Adipocyte (in vitro differentiated cells): Measurements from ENCODE around the gene NEU1.

Source experiments
- DNase-seq: peaks from one replicate; pipeline ENCODE4 v3.0.0-alpha.2; 2015; ENCODE audit warnings: low read depth
- H3K27me3 ChIP-seq: replicated peaks from 2 replicates; pipeline ENCODE4 v1.7.0; 2013; ENCODE audit warnings: mild to moderate bottlenecking, low read length, moderate library complexity; ENCODE audit not compliant: control insufficient read depth, insufficient read depth
- H3K36me3 ChIP-seq: 2 replicates; pipeline ENCODE4 v1.7.0; 2013; ENCODE audit warnings: low read length, mild to moderate bottlenecking, moderate library complexity; ENCODE audit not compliant: control insufficient read depth, insufficient read depth, severe bottlenecking
- H3K4me1 ChIP-seq: 2 replicates; pipeline ENCODE4 v1.7.0; 2013; ENCODE audit warnings: mild to moderate bottlenecking, low read length, moderate library complexity; ENCODE audit not compliant: control insufficient read depth, insufficient read depth
- H3K4me3 ChIP-seq: 2 replicates; pipeline ENCODE4 v1.7.0; 2013; ENCODE audit warnings: mild to moderate bottlenecking, low read length, moderate library complexity
- H3K9ac ChIP-seq: 2 replicates; pipeline ENCODE4 v1.7.0; 2013; ENCODE audit warnings: mild to moderate bottlenecking, low read length, moderate library complexity
- H3K9me3 ChIP-seq: 2 replicates; pipeline ENCODE4 v1.7.0; 2013; ENCODE audit warnings: mild to moderate bottlenecking, low read length, moderate library complexity; ENCODE audit not compliant: control insufficient read depth

The NEU1 gene

DNA sequence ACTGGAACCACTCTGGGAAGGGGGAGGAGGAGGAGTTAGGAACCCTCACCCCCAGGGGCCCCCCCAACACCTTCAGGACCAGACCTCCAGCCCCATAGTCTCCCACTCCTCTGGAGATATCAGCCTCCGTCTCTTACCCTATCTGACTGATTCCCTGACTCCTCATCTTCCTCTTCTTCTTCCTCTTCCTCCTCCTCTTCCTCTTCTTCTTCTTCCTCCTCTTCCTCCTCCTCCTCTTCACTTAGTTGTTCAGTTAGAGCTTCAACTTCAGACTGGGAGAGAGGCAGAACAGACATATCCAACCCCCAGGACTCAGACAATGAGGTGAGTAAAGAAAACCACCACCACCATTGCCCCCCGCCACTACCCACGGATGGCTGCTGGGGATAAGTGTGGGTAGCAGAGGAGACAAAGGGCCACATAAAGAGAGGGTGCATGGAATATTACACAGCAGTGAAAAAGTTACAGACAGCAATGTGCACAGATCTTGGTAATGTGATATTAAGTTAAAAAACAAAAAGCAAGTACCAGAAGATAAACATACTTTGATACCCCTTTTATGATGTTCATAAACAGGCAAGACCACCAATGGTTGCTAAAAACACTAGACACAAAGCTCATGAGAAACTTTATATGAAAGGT lies 26.8 kb upstream of the NEU1 start:
- Histone ChIP-seq H3K27me3 (no peaks in the 10 kb centered on the region), H3K9ac (no peak overlapping the region), H3K9me3 (no peaks in the 10 kb centered on the region), H3K4me3 (no peak overlapping the region), H3K4me1 (peaks cover 5% of the 10 kb centered on the region), H3K36me3 (peaks cover 67% of the 10 kb centered on the region)
- no peak for DNase-seq

- peaks cover 73% of the 10 kb centered on the region for H3K36me3 ChIP-seq
- no peaks in the 10 kb centered on the region for H3K27me3 ChIP-seq
- peaks cover 5% of the 10 kb centered on the region for H3K4me1 ChIP-seq
- no peaks in the 10 kb centered on the region for H3K9me3 ChIP-seq
- DNase-seq = peak; percentile 68
- H3K4me3 ChIP-seq = no peak overlapping the region
- no peak overlapping the region for H3K9ac ChIP-seq
These were observed 25.9 kb upstream of the NEU1 start for GRCh38 chr6:31888276-31889258.

DNA sequence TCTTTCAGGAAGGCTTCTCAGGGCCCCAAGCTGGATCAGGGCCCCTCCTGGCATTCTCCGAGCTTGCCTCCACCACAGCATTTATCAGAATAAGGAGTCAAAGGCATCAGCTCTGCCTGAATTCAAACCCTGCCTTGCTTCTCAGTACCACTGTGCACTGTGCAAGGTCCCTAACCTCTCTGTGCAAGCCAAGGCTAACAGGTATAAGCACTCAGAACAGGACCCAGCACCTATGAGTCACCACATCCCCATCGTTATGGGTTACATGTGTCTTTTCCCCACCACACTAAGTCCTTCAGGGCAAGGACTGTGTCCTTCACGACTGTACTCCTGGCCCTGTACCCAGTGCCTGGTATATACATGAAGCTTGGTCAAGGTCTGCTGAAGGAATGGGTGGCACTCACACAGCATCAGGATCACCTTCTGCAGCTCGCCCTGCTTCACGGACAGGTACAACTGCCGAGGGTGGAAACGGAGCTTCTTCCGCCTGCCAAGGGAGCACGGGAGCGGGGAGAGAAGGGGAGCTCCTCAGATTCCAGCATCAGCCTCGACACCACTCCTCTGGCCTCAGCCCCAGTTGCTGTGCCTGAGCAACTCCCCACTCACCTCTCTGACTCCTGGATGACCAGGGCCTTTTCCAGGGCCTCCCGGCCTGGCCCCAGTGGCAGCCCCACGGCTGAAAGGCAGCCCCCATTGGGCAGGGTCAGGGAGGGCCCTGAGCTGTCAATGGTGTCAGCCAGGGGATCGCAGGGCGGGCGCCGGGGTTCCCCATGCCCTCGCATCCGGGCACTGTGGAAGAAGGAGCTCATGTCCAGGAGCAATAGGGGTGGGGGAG lies 24.8 kb upstream of the NEU1 start:
- Histone ChIP-seq H3K27me3 (no peaks in the 10 kb centered on the region), H3K36me3 (peaks cover 74% of the 10 kb centered on the region), H3K4me1 (no peaks in the 10 kb centered on the region), H3K9ac (no peak overlapping the region), H3K9me3 (no peaks in the 10 kb centered on the region), H3K4me3 (no peak overlapping the region)
- no peak for DNase-seq

DNA sequence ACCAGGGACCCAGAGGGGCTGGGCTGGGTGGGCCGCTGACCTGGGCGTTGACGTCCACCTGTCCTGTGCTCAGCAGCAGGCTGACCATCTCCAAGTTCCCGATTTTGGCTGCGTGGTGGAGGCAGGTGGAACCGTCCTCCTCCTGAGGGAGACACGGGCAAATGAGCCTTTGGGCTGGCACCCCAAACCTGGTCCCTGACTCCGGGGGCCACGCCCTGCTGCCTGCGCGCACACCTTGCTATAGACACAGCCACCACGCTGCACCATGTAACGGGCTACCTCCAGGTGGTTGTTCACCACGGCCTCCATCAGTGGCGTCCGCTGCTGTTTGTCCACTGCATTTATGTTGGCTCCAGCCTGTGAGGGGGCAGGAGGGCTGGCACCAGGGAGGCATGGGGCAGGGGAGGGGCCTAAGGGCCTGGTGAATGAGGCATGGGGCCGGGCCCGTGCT lies 23.9 kb upstream of the NEU1 start:
- no peak overlapping the region for H3K9ac ChIP-seq
- H3K4me3 ChIP-seq = no peak overlapping the region
- DNase-seq = no peak
- no peaks in the 10 kb centered on the region for H3K9me3 ChIP-seq
- H3K27me3 ChIP-seq = no peaks in the 10 kb centered on the region
- H3K36me3 ChIP-seq = peaks cover 70% of the 10 kb centered on the region
- no peaks in the 10 kb centered on the region for H3K4me1 ChIP-seq

- H3K36me3 ChIP-seq = peaks cover 81% of the 10 kb centered on the region
- DNase-seq = no peak
- no peaks in the 10 kb centered on the region for H3K4me1 ChIP-seq
- no peak overlapping the region for H3K4me3 ChIP-seq
- no peaks in the 10 kb centered on the region for H3K27me3 ChIP-seq
- no peaks in the 10 kb centered on the region for H3K9me3 ChIP-seq
- H3K9ac ChIP-seq = no peak overlapping the region
These were observed 22.0 kb upstream of the NEU1 start for GRCh38 chr6:31884528-31885035.

GRCh38 chr6:31883676-31884075 lies 21.1 kb upstream of the NEU1 start:
- Histone ChIP-seq H3K9ac (no peak overlapping the region), H3K36me3 (peaks cover 79% of the 10 kb centered on the region), H3K9me3 (no peaks in the 10 kb centered on the region), H3K27me3 (no peaks in the 10 kb centered on the region), H3K4me3 (no peak overlapping the region), H3K4me1 (no peaks in the 10 kb centered on the region)
- no peak for DNase-seq

DNA sequence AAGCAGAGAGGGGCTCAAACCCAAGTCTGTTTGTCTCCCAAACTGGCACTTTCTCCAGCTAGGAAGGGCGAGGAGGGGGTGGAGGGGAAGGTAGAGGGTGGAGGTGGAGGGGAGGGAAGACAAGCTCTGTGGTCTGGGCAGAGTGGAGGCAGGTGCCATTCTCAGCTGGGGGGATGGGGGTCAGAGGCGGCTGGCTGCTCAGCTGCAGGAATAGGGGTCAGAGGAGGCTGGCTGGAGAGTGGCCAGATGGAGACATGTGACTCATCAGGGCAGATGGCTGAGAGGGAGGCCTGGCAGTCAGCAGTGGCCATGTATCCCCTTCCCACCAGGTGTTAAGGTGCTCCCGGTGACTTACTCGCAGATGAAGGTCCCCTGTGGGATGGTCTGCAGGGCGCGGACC lies 19.7 kb upstream of the NEU1 start:
- Histone ChIP-seq H3K9ac (no peak overlapping the region), H3K9me3 (no peaks in the 10 kb centered on the region), H3K36me3 (peaks cover 68% of the 10 kb centered on the region), H3K4me3 (no peak overlapping the region), H3K27me3 (no peaks in the 10 kb centered on the region), H3K4me1 (no peaks in the 10 kb centered on the region)
- DNase-seq = no peak

GRCh38 chr6:31881136-31881859 lies 18.7 kb upstream of the NEU1 start:
- Histone ChIP-seq H3K4me3 (no peak overlapping the region), H3K9ac (no peak overlapping the region), H3K4me1 (no peaks in the 10 kb centered on the region), H3K9me3 (no peaks in the 10 kb centered on the region), H3K36me3 (peaks cover 57% of the 10 kb centered on the region), H3K27me3 (no peaks in the 10 kb centered on the region)
- DNase-seq = no peak

DNA sequence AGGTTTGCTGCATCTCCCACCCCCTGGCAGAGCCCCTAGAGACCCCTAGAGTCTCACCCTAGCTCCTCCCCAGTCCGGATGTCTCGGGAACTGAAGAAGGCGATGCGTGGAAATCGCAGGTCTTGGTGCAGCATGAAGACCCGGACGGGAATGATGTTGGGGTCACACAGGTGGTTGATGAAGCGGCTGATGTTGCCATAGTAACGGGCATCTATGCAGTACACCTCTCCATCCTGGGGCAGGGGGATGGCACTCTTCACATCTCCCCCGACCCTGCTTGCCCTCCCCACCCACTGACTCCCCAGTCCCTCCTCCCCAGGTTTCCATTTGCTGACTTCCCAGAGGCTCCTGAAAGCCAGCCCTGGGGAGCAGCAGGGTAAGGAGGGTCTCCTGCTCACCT lies 18.0 kb upstream of the NEU1 start:
- no peaks in the 10 kb centered on the region for H3K27me3 ChIP-seq
- no peak for DNase-seq
- peaks cover 52% of the 10 kb centered on the region for H3K36me3 ChIP-seq
- no peak overlapping the region for H3K4me3 ChIP-seq
- no peaks in the 10 kb centered on the region for H3K4me1 ChIP-seq
- no peak overlapping the region for H3K9ac ChIP-seq
- H3K9me3 ChIP-seq = no peaks in the 10 kb centered on the region

- no peaks in the 10 kb centered on the region for H3K9me3 ChIP-seq
- no peak overlapping the region for H3K9ac ChIP-seq
- no peak overlapping the region for H3K4me3 ChIP-seq
- H3K27me3 ChIP-seq = no peaks in the 10 kb centered on the region
- DNase-seq = no peak
- no peaks in the 10 kb centered on the region for H3K4me1 ChIP-seq
- H3K36me3 ChIP-seq = peaks cover 51% of the 10 kb centered on the region
These were observed 17.3 kb upstream of the NEU1 start for GRCh38 chr6:31879901-31880300.
